Bronchial epithelial cell (primary cell): ENCODE data around the gene NELFB. TPM values are rescaled to one million over a fixed set of nuclear protein-coding genes. Genes with fewer than 3 reads are reported as not detected.

Source experiments
- DNase-seq: peaks from one replicate; pipeline ENCODE4 v3.0.0-alpha.2; 2010; ENCODE audit warnings: low read depth
- FAIRE-seq: peaks from 2 replicates; lab custom pipeline; 2011; peaks lifted over from hg19 to GRCh38; lab: Jason Lieb, UNC
- H3K27me3 ChIP-seq: 2 replicates; pipeline ENCODE4 v1.5.1; 2011; ENCODE audit warnings: low read length; ENCODE audit not compliant: control insufficient read depth, insufficient read depth
- H3K36me3 ChIP-seq: 2 replicates; pipeline ENCODE4 v1.5.1; 2011; ENCODE audit warnings: low read length; ENCODE audit not compliant: control insufficient read depth, insufficient read depth
- H3K4me3 ChIP-seq: 2 replicates; pipeline ENCODE4 v1.5.1; 2011; ENCODE audit warnings: mild to moderate bottlenecking, low read depth, low read length, control low read depth
- total RNA-seq: library from RNA; depleted of rRNA; stranded (reverse); fragments of >200 nt; gene quantifications from 2 replicates; pipeline ENCODE4 v1.2.1, GENCODE V29; 2014
- TF ChIP-seq, protein P1 (sequence below): IDR thresholded peaks from 2 replicates; pipeline ENCODE4 v1.5.1; 2011; ENCODE audit warnings: mild to moderate bottlenecking, moderate library complexity, low read length, control low read depth, inconsistent platforms; ENCODE audit not compliant: insufficient read depth, severe bottlenecking

NELFB gene
- total RNA-seq, 1 donor from 2014 or later: 67.9 TPM

DNA sequence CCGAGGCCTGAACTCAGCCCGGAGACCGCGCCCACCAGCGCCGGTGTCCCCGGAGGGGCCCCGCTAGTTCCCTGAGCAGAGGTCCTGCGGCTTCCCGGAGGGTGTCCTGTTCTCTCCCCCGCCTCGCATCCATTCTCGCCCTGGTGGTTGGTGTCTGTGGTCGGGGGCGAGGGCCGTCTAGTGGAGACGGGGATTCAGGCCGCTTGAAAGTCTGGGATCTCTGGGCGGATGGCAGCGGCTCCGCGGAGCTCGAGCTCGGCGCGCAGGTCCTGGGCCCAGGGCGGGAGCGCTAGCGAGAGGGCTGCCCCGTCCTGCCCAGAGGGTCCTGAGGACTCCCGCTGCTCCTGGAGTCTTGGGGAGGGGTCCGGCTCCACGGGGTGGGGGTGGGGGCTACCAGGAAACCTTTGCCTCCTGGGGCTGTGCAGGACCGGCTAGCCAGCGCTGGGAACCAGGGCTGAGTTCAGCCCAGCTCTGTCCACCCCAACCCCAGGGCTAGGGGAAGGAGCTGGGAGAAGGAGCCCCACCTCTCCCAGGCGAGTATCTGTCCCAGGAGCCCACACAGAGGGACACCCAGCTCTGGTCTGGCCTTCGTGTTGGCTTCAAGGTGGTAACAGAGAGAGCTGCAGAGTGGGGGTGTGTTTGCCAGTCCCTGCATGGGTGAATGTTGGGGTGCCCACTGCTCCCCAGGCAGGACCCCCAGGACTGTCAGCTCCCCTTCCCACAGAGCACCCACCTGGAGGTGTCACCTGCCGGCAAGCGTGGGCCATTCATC lies 26.4 kb downstream of the NELFB start:
- H3K4me3 ChIP-seq: no peak overlapping the region
- peaks cover 20% of the 10 kb centered on the region for H3K36me3 ChIP-seq
- FAIRE-seq (no peak), DNase-seq (no peak)
- no peaks in the 10 kb centered on the region for H3K27me3 ChIP-seq
- TF ChIP-seq, protein P1, sequence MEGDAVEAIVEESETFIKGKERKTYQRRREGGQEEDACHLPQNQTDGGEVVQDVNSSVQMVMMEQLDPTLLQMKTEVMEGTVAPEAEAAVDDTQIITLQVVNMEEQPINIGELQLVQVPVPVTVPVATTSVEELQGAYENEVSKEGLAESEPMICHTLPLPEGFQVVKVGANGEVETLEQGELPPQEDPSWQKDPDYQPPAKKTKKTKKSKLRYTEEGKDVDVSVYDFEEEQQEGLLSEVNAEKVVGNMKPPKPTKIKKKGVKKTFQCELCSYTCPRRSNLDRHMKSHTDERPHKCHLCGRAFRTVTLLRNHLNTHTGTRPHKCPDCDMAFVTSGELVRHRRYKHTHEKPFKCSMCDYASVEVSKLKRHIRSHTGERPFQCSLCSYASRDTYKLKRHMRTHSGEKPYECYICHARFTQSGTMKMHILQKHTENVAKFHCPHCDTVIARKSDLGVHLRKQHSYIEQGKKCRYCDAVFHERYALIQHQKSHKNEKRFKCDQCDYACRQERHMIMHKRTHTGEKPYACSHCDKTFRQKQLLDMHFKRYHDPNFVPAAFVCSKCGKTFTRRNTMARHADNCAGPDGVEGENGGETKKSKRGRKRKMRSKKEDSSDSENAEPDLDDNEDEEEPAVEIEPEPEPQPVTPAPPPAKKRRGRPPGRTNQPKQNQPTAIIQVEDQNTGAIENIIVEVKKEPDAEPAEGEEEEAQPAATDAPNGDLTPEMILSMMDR: no peak

DNA sequence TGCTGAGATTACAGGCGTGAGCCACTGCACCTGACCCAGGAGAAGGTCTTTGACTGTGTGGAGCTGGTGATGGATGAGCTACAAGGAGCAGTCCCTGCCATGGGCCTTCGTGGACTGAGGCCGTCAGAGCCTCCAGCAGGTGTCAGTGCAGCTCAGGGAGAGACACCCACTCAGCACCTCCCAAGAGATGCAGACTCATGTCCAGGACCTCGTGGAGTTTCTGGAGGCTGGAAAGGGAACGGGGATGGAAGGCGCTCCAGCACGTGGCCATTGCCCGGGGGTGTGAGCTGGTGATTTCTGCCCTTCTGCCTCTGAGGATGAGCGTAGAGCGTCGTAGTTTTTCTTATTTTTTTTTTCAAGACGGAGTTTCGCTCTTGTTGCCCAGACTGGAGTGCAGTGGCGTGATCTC lies 31.9 kb downstream of the NELFB start:
- Histone ChIP-seq H3K36me3 (peaks cover 3% of the 10 kb centered on the region), H3K4me3 (no peak overlapping the region), H3K27me3 (no peaks in the 10 kb centered on the region)
- TF ChIP-seq, protein P1: peak; percentile 88
- peak; percentile 65 for DNase-seq
- FAIRE-seq: no peak

DNA sequence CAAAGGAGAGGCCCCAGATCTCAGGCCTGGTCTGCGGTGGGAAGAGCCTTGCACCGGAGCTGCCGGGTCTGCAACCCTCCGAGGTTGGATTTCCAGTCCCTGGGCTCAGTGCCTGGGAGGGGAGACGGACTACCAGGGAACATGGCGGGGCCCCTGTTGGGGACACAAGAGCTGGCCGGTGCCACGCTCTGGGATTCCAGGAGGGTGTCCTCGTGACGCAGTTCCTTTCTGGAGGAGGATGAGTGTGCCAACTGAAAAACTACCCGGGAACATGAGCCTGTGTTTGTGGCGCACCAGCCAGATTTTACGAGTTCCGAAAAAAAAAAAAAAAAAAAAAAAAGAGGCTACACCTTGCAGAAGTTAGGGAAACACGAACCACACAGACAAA lies 38.0 kb downstream of the NELFB start:
- DNase-seq (no peak), FAIRE-seq (no peak)
- Histone ChIP-seq H3K36me3 (no peaks in the 10 kb centered on the region), H3K4me3 (no peak overlapping the region), H3K27me3 (no peaks in the 10 kb centered on the region)
- TF ChIP-seq, protein P1: no peak

DNA sequence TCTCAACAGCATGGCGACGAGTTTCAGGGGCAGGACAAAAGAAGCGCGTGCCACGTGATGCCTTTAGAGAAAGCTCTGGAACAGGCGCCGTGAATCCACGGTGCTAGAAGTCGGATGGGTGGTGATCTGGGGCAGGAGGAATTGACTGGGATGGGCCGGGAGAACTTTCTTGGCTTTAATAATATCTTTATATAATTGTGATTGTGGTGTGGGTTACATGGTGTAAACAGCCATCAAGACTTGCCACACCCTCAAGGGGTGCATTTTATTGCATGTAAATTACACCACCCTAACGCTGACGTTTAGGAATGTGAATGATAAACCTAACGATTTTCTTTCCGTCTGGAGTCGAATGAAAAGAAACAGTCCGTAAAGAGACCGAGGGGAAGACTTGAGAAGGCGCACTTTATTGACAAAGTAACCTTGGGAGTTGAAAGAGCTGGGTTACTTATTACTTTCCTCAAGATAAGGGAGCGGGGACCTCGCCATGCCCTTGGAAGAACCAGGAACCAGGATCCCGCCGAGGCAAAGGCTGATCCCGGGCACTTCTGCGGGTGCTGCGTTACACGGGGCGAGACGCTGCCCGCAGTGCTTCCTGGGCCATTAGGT lies 38.5 kb downstream of the NELFB start:
- H3K4me3 ChIP-seq: peak overlapping the region; percentile 33
- TF ChIP-seq, protein P1: no peak
- FAIRE-seq: no peak
- no peaks in the 10 kb centered on the region for H3K36me3 ChIP-seq
- no peak for DNase-seq
- H3K27me3 ChIP-seq: no peaks in the 10 kb centered on the region

DNA sequence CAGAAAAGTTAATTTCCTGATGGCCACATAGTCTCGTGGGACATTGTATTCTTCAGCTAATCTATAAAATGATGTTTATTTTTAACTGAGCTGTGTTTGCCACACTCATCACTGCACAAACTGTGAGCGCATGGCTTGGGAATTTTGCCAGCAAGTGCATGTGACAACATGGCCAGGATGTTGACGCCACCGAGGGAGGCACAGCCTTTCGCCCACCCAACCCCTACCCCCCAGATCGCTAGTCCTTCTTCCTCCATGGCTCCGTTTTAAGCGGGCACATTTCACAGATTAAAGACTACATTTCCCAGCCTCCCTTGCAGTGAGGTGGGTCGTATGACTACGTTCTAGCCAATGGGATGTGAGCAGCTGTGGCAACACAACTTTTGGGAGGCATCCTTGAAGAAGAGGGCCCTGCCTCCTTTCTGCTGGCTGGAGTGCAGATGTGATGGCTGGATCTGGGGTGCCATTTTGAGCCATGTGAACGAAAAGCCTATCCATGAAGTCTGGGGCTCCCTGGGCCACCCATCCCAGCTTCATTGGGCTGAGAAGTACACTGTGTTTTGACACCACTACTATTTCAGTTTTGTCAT lies 39.1 kb downstream of the NELFB start:
- DNase-seq (peak; percentile 77), FAIRE-seq (no peak)
- TF ChIP-seq, protein P1: no peak
- peak overlapping the region; percentile 33 for H3K4me3 ChIP-seq
- no peaks in the 10 kb centered on the region for H3K36me3 ChIP-seq
- no peaks in the 10 kb centered on the region for H3K27me3 ChIP-seq
